Activated CD4-positive, CD25-positive, alpha-beta regulatory T cell treated with anti-CD3 and anti-CD28 coated beads, Interleukin-2, amount 50 U/mL, for 16 hours (primary cell): ENCODE measurements around the gene POLR3C.
A peak's percentile ranks its signal among the peaks of the same experiment; 100 is the strongest.

Source experiments
- DNase-seq: peaks from one replicate; pipeline ENCODE4 v3.0.0-alpha.2; 2020; ENCODE audit warnings: low read depth, low spot score

The POLR3C gene

DNA sequence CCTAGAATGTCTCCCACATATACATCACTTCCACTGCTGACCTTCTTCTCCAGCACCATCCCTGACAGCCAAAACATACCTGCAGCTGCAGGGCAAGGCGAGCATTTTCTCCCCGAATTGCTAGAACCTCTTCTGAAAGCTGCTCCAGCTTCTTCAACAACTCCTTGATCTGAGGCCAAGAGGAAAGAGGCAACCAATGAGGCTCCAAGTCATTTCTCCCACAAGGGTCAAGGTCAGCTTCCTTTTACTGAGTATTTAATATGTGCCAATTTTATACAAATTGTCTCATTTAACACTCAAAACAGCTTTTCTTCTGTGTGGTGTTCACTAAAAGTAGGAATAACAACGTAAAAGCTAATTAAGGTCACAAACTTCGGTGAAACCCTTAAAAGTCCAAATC, 44.2 kb downstream of the POLR3C start:
- no peak for DNase-seq

- no peak for DNase-seq
Measured at GRCh38 chr1:145871994-145872924, 48.3 kb downstream of the POLR3C start.

GRCh38 chr1:145874646-145875045, 50.6 kb downstream of the POLR3C start:
- no peak for DNase-seq

DNA sequence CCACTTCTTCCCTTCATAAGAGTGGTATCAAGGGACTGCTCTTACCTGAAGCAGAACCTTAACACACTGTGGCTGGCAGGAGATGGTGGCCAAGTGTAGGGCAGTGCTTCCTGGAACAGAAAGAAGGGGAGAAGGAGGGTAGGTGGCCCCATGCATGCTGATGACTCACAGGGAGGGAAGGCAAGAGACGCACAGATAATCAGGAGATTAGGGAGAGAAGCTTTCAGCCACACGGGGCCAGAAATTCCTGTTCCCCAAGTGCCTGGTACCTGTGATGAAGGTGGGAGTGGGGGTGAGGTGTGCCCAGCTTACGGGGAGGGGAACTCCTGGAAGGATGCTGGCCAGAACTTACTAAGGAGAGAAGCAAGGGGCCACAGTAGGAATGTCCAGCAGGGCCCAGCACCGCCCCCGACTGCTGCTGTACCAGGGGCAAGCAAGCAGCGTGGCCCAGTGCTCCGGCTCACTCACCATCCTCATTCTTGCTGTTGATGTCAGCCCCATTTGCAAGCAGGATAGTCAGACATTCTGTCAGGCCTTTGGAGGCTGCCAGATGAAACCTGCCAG, 54.0 kb downstream of the POLR3C start:
- DNase-seq: no peak

GRCh38 chr1:145878724-145879123, 54.7 kb downstream of the POLR3C start:
- no peak for DNase-seq

GRCh38 chr1:145879775-145880174, 55.8 kb downstream of the POLR3C start:
- DNase-seq: no peak

- DNase-seq: no peak
Measured at GRCh38 chr1:145884675-145885074, 60.7 kb downstream of the POLR3C start.

- DNase-seq: peak; percentile 67
Measured at GRCh38 chr1:145885738-145886287, 61.8 kb downstream of the POLR3C start, which contains the start of gene ANKRD35. TSS of gene ANKRD35 (minus strand) at chr1:145885866. CDS start at chr1:145885758, 108 bp downstream.

- no peak for DNase-seq
Measured at GRCh38 chr1:145886390-145886789, 62.4 kb downstream of the POLR3C start.

DNA sequence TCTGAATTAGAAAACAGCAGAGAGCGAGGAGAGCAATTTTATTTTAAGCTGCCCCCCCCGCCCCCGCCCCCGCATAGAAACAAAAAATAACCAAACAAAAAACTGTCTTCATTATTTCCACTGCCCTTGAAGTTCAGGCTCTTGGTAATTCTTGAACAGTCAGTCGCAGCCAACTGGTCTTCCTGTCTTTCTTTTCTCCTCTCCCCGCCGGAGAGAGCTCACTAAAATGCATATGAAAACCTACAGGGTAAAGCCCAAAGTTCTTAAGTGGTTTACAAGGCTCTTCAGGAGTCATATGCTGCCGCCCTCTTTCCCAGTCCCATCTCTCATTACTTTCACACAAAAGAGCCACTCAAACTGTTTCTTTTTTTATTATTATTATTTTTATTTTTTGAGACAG, 62.8 kb downstream of the POLR3C start:
- DNase-seq: no peak

GRCh38 chr1:145887631-145888030, 63.6 kb downstream of the POLR3C start:
- DNase-seq: no peak

- DNase-seq: no peak
Measured at GRCh38 chr1:145889722-145890121, 65.7 kb downstream of the POLR3C start.

DNA sequence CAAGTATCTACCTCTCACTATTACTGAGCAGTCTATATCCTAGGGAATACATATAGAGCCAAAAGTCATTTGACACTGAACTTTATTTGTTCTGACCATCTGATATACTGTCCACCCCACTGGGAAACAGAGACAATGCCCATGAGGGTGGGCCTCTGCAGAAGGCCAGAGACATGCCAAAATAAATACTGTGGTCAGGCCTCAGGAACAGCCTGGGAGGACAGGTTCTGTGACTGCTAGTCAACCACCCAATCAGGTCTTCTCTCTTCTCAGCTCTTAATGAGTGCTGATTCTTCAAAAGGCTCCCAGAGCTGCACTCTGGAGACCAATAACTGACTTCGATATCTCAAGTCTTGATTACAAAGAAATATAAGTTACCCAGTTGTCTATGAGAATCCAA, 67.1 kb downstream of the POLR3C start:
- DNase-seq: no peak

DNA sequence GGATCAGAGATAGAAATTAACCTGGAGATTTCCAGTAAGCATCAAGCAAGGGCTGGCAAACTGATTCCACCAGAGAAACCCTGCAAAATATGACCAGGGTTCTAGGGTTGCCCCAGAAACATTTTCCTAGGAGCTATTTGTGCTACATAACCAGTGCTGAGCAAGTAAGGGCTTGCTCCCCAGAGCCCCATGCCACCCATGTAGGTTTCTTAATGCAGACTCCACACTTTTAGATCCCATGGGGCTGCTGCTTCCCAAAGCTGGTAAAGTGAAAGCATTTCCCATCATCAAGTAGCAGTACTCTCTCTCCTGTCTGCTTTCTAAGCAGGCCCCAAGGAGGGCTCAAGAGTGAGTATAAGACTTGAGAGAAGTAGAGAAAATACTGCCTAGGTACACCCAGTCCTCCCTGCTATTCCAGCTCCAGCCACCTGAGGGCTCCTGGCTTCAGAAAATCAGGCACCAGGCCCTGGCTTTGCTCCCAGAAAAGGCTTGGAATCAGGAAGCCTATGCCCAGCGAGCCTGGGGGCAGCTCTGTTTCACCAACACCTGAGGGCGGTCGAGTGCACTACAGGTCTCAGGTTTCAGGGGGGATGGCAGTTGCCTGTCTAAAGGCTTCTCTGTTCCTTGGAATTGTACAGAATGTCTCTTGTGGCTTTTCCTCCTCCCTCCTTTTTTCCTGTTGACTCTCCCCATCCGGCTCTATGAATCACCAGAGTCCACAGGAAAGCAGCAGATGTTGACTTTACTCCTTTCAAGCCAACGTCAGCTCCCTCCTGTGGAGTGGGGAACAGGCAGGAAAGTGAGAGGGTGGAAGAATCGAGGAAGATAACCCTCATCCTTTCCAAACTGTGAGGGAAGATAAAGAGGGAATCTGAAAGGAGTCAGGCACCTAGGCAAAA, 67.8 kb downstream of the POLR3C start:
- DNase-seq: peak; percentile 12

GRCh38 chr1:145892486-145893087, 68.6 kb downstream of the POLR3C start:
- DNase-seq: no peak

GRCh38 chr1:145893306-145894055, 69.5 kb downstream of the POLR3C start:
- no peak for DNase-seq
